HG03103 (cell line): ENCODE measurements around the gene ISM1.

Experiments
- ATAC-seq: cut with Tn5 transposase; IDR thresholded peaks from one replicate; pipeline ENCODE4 v1.9.1; 2021; ENCODE audit warnings: low read depth; ENCODE audit not compliant: unreplicated experiment

ISM1 gene

GRCh38 chr20:13251904-13252297, 30.8 kb downstream of the ISM1 start:
- no peak for ATAC-seq

- ATAC-seq = no peak
Observed at GRCh38 chr20:13255356-13255755, 34.3 kb downstream of the ISM1 start.

- no peak for ATAC-seq
Observed at GRCh38 chr20:13256606-13257005, 35.5 kb downstream of the ISM1 start.

DNA sequence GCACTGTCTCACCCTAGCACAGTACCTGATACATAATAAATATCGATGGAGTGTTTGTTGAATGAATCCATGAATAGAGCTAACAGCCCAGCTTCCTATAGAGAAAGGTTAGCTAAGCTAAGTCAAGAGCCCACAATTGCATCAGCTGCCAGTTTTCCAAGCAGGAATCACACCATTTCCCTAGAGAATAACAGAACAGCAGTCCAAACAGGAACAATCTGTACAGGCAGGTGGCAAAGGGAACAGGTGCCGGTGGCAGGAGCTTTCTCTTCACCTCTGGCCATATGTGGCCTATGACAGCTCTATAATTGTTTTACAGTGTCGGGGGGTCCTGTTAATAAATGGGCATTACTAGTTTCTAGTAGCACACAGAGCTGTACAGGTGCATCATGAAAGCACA, 38.8 kb downstream of the ISM1 start:
- ATAC-seq = no peak

- ATAC-seq = no peak
Observed at GRCh38 chr20:13260650-13261279, 39.7 kb downstream of the ISM1 start.

GRCh38 chr20:13261460-13262301, 40.6 kb downstream of the ISM1 start:
- ATAC-seq = peak; percentile 85

DNA sequence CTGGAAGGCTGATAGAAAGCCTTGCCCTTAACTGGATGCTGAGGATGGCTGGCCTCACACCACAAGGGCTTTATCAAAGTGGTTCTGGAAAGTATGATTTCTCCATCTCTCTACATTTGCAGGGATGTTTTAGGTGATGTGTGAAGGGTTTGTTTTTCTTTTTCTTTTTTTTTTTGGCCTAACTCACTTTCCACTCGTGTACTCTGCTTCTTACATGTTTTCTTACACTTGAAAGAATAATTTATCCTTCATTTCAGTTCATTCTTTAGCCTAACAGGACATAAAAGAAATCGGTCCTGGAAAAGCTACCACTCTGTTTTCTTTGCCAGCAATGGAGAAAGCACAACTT, 41.2 kb downstream of the ISM1 start:
- no peak for ATAC-seq

GRCh38 chr20:13262671-13263360, 41.7 kb downstream of the ISM1 start:
- ATAC-seq = no peak

DNA sequence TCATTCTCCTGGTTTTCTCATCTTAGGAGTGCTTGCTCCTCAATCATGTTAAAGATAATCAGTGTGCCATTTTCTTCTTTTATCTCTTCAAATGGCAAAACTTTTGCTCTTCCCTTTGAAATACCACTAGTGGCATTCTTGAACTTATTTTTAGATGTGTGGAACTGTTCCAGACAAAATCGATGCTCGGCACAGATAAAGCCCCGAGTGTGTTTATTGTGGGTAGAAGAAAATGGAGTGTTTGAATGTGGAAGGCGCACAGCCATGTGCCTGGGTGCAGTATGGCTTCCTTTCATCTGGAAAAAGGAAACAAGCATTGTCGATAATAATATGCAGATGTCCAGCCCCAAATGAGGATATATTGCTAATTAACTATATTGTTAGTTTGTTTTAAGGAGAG, 42.4 kb downstream of the ISM1 start:
- no peak for ATAC-seq

GRCh38 chr20:13264907-13265306, 43.8 kb downstream of the ISM1 start:
- no peak for ATAC-seq

- ATAC-seq = no peak
Observed at GRCh38 chr20:13265941-13266340, 44.9 kb downstream of the ISM1 start.

GRCh38 chr20:13267231-13267630, 46.2 kb downstream of the ISM1 start:
- no peak for ATAC-seq

DNA sequence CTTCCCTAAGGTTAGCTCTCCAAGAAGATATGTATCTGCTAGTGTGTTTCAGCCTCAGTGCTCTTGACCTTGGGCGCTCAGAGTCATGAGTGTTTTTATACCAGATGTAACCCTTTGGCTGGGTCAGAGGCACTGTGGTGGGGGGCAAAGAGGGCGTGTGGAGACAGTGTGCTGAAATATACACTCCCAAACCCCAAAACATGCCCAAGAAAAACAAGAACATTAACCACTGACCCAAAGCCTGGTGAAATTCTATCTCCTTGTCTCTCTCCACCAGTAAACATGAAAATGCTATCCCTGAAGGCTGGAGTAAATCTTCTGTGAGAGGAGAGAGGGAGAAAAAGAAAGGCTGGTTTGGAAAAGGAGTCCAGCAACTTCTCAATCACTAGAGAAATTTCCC, 47.9 kb downstream of the ISM1 start:
- no peak for ATAC-seq

GRCh38 chr20:13270211-13270610, 49.1 kb downstream of the ISM1 start:
- no peak for ATAC-seq

DNA sequence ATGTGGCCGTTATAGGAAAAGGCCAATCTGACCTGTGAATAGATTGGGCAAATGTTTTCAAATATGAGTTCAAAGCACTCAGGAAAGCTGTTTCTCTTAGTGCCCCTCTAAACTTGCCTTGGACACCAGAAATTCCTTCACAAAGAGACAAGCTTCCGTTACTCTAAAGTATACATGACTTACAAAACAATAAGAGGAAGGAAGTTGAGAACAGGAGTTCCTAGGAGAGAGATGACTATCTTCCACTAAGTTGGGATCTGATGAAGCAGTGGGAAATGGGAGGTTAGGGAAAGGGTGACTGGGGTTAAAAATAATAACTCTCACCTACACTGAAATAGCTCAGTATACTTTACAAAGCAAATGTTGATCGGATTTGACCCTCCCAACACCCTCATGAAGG, 50.0 kb downstream of the ISM1 start:
- no peak for ATAC-seq

DNA sequence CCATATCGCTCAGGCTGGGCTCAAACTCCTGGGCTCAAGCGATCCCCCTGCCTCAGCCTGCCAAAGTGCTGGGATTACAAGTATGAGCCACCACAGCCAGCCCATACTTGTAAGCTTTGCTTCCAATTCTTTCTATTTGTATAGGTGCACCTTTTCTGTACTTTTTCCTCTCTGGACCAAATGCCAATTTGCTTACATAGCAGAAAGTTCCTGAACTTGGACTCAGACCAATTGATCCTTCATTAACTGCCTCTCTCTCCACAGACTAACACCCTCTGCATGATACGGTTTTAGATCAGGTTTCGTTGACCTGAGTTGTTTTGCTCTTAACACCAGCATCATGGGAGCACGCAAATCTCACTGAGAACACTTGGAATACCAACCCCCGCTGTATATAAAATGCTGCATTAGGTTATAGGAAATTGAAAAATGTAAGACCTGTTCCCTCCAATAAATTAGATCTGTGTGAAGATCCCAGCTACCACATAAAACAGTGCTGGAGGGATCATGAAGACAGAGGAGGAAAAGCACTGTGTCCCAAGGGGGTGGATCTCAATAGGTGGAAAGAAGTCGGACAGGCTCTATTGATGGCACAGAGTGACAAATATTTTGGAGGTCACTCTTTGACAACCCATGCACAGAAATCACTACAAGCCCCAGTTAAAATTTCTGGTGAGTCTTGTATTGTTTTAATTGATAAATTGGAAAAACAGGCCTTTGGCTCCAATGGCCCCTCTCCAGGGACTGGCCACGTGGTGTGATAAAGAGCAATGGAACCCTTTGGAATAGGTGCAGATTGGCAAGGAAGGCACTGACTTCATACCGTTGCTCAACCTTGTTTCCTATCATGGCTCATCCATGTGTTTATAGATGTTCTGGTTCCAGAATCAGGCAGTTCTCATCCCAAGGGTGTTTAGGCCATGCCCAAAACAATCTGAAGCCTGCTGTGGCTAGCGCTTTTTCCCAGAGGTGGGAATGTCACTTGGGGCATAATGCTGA, 51.2 kb downstream of the ISM1 start:
- no peak for ATAC-seq

DNA sequence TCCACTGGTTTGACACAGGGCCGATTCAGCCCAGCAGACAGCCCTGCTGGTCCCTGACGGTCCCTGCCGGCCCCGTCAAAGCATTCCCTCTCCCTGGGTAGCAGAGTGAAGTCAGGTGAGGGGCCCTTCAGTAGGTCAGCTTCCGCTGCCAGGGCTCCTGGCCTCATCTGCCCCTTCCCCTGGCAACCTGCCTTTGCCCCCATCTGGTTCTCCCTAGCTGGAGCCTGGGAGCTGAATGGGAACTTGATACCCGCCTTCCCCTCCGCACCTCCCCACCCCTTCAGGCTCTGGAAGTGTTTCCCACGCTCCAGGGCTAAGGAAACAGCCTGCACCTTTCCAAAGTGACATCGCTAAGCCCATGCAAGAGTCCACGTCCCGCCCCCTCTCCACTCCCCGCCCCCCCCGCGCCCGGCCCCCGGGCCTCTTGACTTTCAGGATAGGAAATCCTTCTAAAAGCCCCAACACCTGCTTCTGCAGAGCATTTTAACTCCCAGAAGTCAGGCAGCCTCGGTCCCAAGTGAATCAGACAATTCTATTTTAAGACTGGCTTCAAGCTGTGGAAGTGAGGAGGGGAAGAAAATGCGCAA, 53.3 kb downstream of the ISM1 start:
- ATAC-seq = no peak

DNA sequence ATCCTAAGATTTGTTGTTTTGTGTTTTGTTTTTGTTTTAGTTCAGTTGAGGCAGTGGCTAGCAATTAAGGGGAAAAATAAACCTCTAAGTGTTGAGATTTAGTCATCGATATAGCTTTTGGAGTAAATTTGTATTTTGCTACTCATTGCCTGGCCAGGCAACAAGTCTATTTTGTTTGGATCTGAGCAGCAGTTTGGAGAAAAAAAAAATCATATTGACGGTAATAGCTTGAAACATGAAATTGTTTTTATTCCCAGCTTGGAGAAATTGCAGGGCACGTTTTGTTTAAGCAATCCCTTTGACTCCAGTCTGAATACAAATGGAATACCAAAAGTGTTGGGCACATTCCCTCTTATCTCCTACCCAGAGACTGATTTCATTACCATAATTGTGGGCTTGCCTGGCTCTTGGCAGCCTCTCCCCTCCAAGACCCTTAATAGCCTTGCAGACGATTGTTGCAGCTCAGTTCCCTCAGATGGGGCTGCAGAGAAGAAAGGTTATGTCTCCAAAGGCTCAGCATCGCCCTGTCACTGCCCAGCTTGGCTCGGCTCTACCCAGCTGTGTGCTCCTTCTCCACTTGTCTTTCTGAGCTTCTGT, 56.0 kb downstream of the ISM1 start:
- no peak for ATAC-seq

- no peak for ATAC-seq
Observed at GRCh38 chr20:13277663-13278295, 56.7 kb downstream of the ISM1 start.
